HG03521 (cell line): ENCODE results near the gene KCTD13.
"Not testable (repeated sequence)": the region's sequence is repeated elsewhere in the genome, so short reads cannot be mapped to it uniquely, and the experiment has no call there.

ENCODE experiments used
- ATAC-seq: cut with Tn5 transposase; IDR thresholded peaks from one replicate; pipeline ENCODE4 v1.9.1; 2021; ENCODE audit warnings: mild to moderate bottlenecking, moderate library complexity; ENCODE audit not compliant: unreplicated experiment

The KCTD13 gene

DNA sequence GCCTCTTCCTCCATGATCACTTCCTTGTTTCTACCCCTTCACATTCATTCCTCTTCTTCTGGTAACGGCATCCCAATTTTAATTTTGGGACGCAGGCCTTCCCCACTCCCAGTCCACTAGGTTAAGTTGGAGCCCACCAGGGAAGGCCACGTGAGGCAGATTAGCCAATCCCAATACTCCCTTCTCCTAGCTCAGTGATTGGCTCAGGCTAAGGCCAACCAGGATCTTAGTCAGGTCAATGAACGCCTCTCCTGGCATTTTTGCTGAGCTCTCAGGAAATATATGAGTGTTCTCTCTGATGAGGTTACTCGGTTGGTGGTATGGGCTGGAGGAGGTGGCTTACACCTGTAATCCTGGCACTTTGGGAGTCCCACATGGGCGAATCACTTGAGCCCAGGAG, 42.0 kb downstream of the KCTD13 start:
- ATAC-seq = no peak

DNA sequence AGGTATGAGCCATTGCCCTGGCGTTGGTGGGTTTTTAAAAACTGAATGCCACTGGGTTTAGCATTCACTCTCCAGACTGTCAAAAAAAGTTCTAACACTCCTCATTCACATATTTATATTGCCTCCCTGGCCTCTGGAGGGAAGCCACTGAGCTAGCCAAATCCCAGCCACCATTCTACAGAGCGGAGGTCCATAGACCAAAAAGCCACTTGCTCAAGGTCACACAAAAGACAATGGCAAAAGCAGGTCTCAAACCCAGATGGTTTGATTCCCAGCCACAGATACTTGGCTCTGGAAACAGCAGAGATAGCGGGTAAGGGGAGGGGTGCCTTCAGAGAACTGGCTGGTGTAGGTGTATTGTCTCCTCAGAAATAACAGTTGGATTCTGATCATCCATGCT, 45.0 kb downstream of the KCTD13 start:
- ATAC-seq = no peak

DNA sequence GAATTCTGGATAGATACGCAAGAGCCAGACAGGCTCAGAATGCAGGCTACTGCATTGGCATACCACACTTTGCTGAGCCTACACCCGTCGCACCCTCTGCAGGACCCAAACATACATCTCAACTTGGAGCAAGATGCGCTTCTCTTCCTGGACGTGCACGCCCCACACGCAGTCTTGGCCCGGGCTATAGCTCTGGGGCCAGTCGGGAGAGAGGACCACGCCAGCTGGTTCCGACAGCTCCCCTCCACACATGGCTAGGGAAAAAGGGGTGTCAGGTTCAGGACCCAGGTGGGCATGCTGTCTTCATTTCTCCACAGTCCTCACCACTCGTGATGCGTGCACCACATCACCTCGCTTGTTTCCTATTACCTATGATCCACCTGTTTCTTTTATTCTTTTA, 47.9 kb downstream of the KCTD13 start:
- ATAC-seq = no peak

DNA sequence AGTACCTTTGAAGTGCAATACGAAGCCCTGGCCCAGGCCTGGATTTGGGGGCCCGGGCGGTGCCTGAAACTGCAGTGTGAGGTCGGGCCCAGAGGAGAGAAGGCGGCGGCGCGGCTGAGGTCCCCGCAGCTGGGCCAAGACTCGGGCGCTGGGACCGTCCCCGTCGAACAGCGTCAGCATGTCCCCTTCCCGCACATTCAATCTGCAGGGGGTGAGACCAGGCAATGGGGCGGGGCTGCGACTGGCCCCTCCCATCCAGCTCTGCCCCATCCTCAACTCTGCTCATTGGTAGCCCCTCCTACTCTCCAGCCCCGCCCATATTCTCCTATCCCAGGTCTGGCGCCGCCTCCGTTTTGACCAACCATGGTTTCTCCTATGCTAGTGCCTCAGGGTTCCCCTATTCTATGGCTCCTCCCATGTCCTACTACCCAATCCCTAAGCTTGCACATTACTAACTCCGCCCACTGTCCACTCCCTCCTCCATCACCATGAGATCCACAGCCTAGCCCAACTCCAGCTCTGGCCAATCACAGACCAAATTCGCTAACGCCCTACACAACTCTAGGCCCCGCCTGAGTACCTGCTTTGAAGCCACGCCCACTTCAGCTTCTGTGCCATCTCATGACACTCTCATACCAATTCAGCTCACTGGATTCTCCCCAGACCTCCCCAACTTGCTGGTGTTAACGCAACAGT, 48.6 kb downstream of the KCTD13 start:
- ATAC-seq = no peak

DNA sequence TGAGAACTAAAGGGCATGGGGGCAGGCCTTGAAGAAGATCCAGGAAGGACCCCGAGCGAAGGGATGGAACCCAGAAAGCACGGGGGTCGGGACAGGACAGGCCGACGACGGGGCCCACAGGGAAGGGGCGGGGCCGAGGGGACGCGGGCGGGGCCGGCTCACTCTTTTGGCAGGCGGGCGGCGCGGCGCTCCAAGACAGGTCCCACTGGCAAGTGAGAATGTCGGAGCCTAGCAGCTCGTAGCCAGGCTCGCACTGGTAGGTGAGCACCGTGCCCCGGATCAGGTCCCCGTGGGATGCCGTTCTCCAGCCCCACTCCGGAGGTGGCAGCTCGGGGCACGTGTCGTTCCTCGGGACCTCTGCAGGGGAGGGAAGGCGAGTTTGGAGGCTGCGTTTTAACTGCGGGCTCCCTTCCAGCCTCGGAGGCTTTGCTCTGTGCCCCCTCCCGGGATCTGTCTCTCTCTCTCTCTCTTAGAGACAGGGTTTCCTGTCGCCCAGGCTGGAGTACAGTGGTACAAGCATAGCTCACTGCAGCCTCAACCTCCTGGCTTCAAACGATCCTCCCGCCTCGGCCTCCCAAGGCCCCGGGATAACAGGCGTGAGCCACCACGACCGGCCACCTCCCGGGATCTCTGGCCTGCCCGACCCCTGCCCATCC, 49.3 kb downstream of the KCTD13 start:
- ATAC-seq = no peak

DNA sequence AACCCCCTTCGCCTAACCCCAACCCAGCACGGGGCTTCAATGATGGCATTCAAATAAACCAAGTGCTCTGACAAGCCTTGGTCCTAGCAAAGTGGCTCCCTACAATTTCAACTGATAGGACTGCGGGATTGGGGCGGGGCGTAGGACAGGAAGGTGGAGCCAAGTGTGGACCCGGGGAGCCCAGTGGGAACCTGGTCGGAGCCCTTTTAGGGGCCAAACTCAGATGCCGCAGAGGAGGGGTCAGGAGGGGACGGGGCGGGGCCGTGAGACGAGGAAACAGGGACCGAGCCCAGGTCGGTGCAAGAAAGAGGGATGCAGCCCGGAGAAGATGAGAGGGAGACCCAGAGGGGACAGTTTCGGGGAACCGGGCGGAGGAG, 49.8 kb downstream of the KCTD13 start:
- no peak for ATAC-seq

DNA sequence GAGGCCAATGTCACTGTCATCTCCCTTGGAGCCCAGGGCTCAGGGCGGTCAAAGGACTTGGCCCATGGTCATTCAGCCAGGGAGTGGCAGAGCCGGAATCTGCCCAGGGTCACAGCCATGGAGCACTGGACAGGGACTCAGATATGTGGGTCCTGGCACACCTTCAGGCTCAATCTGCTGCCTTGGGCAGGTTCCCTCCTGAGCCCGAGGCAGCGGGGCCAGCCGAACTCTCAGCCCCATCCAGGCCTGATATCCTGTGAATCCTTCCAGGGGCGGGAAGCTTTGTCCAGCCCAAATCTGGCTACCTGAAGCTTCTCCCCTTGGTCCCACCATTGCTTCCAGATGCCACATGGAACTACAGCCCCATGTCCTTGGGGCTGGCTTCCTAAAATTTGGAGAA, 50.8 kb downstream of the KCTD13 start:
- no peak for ATAC-seq

DNA sequence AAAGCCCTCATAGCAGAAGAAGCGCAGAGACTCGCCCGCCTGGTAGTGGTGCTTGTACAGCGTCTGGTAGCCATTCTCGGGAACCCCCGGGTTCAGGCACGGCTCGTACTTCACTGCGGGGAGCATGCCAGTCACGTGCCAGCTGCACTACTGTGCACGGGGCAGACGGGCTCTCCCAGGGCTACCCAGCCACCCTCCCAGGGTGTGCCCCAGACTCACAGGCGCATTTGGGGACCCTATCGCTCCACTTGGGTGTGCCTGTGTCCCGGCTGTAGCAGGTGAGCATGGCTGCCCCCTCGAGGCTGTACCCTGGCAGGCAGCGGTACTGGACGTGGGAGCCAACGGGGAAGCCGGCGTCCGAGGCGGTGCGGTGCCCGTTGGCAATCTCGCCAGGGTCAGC, 52.7 kb downstream of the KCTD13 start:
- no peak for ATAC-seq

DNA sequence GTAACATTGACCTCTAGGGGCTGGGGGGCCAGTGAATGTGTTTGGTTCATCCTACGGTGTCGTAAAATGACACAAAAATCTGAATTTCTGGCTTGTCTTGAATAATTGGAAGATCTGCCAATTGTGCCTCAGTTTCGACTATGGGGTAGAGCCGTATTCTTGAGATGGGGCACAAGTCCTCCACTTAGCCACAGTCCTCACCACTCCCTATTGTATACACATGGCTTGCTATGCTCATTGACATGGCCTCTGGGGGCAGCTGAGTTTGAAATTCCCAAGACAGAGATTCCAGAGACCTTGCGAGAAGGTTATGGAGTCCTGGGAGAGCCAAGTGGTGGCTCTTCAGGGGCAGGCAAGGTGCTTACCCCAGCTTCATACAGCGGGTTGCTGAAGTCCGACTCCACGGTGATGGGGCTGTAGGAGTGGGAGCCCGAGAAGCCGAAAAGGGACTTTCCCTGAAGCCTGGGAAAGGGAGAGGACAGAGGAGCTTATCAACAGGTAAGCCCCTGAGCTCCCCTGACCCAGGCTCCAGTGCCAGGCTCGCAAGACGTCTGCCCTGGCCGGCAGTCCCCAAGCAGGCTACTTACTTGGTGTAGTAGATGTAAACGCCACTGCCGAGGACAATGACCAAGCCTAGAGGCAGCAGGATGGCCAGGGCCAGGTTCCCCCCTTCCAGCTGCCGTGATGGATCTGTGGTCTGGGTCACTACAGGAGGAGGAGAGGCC, 54.0 kb downstream of the KCTD13 start:
- no peak for ATAC-seq

DNA sequence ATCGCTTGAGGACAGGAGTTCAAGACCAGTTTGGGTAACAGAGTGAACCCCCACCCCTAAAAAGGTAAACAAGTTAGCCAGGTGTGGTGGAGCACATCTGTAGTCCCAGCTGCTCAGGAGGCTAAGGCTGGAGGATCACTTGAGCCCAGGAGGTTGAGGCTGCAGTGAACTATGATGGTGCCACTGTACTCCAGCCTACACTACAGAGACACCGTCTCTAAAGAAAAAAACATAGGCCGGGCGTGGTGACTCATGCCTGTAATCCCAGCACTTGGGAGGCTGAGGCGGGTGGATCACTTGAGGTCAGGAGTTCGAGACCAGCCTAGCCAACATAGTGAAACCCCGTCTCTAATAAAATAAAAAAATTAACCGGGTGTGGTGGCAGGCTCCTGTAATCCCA, 57.0 kb downstream of the KCTD13 start:
- not testable (repeated sequence) for ATAC-seq

DNA sequence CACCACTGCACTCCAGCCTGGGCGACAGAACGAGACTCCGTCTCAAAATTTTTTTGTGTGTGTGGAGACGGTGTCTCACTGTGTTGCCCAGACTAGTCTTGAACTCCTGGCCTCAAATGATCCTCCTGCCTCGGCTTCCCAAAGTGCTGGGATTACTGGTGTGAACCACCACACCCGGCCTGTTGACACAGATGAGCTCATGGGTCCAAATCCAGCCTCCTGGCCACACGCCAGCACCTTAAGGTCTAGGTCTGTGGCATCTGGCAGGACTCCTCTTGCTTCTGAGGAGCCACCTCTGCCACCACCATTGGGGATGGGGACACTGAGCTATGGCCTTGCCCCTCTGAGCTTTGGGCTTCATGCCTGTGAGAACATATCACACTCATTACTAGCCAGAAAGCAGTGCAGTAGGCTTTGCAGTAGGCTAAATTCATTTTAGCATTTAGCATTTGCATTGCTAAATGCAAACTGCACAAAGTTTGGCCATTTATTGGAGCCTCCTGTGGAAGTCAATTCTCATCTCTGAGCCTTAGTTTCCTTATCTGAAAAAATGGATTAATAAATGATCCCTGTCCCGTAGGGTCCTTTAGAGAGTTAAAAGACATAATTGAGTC, 57.5 kb downstream of the KCTD13 start:
- no peak for ATAC-seq

DNA sequence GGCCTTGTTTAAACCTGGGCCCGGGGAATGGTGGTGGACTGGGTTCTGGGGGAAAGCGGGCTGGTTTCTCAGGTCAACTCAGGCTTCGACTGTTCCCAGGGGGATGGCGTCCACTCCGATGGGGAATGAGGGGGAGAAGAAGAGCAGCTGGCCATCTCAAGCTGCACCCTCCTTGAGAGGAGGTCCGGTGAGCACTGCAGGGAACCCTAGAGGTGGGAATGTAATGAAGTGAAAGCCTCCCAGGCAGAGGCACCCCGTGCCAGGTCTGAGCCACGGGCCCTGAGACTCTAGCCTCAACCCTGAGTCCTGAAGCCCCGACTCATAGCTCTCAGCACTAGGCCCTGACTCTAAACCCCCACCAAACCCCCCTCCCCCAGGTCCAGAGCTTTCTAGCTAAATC, 61.8 kb downstream of the KCTD13 start:
- ATAC-seq = no peak

DNA sequence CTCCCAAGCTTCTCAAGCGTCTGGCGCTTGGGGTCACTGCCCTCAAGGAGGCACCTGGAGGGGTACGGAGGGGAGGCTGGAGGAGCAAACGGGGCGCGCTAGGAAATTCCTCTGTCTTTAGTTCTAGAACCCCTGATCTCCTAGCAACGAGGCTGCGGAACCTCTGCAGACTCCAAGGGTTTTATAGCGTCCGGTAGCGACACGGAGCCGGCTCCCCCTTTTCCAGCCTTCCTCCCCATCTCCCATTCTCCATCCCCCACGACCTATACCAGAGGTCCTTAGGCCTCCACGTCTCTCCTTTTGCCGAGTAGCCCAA, 62.4 kb downstream of the KCTD13 start:
- ATAC-seq = no peak

DNA sequence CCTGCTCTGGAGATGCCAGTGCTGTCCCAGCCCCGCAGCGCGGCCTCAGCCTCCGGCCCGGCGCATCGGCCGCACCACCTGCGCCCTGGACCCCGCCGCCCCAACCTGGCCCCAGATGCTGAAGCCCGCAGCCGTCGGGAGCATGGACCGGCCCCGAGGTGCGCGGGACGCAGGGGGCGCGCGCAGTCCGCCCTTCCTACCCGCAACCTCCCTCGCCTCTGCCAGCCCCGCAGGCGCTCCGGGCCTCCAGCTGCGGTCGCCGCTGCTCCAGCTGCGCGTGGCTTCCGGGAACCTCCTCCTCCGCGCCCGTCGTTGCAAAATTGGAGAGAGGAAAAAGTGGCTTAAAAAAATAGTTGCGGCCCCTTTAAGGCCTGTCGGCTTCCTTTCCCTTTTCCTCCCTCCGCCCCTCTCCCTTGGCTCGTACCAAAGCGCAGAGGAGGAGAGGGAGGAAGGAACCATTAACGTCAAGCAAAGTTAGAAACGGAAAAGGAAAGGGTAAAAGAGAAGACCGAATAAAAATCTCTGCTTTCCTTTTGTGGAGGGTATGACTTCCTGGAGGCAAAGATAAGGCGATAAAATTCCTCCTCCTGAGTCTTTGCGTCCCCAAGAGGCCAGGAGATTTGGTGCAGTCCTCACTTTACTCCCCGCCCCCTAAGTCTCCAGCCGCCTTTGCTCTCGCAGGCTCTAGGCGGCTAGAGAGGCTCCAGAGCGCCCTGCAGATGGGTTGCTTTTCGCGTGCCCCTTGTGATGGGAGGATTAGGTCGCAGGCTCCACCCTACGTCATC, 63.0 kb downstream of the KCTD13 start, which contains the start of gene CDIPT:
Gene CDIPT, minus strand, starts transcription at position 343 of the 785 bp plus-strand sequence. CDS start 369 bp downstream, outside the sequence.
- ATAC-seq = peak; percentile 88

DNA sequence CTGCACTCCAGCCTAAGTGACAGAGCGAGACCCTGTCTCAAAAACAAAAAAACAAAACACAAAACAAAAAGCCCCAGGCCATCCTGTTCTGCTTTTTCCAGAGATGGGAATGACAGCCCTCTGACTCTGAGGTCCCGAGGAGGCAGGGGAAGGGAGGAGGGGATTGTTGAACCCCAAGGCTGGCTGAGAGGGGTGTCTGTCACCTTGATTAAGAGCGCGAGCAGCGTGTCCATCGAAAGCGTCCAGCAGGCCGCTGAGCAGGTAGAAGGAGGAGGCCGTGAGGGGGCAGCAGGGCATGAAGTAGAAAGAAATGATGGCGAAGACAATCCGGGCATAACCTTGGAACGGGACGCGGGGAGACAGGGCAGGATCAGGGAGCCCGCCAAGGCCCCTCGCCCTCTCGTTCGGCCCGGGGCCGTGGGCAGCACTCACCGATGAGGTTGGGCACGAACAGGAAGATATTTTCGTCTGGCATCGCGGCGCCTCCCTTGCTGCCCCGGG, 63.6 kb downstream of the KCTD13 start:
- no peak for ATAC-seq

DNA sequence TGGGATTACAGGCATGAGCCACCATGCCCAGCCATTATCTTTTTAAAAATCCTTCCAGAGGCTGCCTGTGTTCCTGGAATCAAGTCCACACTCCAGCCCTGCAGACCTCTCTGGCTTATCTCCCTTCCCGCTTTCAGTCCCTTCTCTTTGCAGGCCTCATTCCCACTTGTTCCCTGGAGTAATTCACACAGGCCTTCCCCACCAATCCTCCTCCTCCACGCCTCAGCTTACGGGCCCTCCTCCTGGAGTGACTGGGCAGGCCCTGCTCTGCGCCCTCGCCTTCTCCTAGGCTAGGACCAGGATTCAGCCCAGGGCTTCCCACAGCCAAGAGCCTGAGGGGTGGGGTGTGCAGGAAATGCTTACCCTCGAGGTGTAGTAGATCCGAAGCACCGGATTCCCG, 65.8 kb downstream of the KCTD13 start:
- no peak for ATAC-seq

DNA sequence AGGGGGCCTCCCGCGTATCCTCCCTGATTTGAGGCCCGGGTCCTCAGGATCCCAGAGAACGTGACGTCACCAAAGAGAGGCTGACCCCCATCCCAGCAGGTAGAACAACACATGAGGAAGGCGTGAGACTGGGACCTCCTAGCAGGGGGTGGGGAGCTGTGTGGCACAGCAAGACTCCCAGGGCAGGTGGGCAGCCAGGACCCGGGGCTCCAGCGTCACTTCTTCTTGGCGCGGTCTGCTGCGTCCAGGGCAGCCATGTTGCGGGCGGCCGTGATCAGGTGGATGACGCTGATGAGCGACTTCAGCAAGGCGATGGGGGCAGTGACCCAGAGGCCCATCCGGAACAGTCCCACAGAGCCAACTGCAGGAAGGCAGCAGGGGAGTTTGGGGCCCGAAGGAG, 67.1 kb downstream of the KCTD13 start:
- no peak for ATAC-seq

DNA sequence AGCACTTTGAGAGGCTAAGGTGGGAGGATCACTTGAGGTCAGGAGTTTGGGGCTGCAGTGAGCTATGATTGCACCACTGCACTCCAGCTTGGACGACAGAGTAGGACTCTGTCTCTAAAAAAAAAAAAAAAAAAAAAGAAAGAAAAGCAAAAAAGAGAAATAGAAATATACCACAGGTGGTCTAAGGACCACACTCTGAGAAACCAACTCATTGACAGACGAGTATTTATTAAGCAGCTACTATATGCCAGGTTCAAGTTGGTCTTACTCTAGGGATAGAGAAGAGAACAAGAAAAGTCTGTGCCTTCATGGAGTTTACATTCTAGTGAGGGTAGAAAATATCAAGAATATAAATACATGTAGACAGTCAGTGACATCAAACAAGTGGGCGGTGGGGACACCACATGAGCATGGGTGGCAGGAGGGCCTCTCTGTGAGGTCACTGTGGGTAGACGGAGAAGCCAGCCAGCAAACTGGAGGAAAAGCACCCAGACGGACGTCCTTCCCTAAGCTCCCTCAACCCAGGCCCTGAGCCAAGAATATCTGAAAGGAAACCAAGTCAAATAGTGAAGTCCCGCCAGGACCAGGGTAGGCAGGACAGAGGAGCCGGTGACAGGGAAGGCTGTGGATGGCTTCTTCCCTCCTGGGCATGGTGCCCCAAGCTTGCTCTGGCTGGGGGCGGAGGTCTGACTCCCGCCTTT, 67.7 kb downstream of the KCTD13 start:
- no peak for ATAC-seq

DNA sequence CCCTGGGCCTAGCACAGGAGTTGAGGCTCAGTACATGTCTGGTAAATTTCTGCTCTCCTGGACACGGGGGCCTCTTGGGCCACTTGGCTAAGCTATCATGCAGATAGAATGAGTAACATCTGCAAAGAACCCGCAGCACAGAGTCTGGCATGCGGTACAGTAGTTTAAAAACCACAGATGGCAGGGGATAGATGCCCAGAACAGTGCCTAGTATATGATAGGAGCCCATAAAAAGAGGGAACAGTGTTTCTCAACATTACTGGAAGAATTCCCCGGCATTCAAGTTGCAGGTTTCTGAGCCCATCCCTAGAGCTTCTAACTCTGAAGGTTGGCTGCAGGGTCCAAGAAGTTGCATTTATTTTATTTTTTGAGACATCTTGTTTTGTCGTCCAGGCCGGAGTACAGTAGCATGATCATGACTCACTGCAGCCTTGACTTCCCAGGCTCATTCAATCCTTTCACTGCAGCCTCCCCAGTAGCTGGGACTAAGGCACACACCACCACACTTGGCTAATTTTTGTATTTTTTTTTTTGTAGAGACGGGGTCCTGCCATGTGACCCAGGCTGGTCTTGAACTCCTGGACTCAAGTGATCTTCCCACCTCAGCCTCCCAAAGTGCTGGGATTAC, 68.8 kb downstream of the KCTD13 start:
- ATAC-seq = no peak
